Liver (tissue), 9 donors: ENCODE data around the gene LIMD2. TPM values are rescaled to one million over a fixed set of nuclear protein-coding genes. Genes with fewer than 3 reads are reported as not detected.

ENCODE experiments used
- DNase-seq: peaks from one replicate; pipeline ENCODE4 v3.0.0-alpha.2; 2017; ENCODE audit warnings: low spot score
- H3K27ac ChIP-seq, 2 donors: one replicate each; pipeline ENCODE4 v1.7.0; 2013; ENCODE audit warnings: inconsistent platforms in 2 of 2, low read length in 2 of 2, control low read depth in 1 of 2, low read depth in 1 of 2, mild to moderate bottlenecking in 1 of 2
- H3K27me3 ChIP-seq, 4 donors: one replicate each; pipeline versions ENCODE4 v1.6.1 to v1.7.0; 2013; ENCODE audit warnings: low read length in 3 of 4, inconsistent platforms in 1 of 4, mild to moderate bottlenecking in 1 of 4, moderate library complexity in 1 of 4; ENCODE audit not compliant: control insufficient read depth in 4 of 4, insufficient read depth in 4 of 4
- H3K36me3 ChIP-seq, 4 donors: one replicate each; pipeline versions ENCODE4 v1.6.1 to v1.7.0; 2013; ENCODE audit warnings: low read length in 3 of 4, mild to moderate bottlenecking in 3 of 4, low read depth in 1 of 4, moderate library complexity in 1 of 4; ENCODE audit not compliant: control insufficient read depth in 4 of 4, insufficient read depth in 3 of 4
- H3K4me1 ChIP-seq, 4 donors: one replicate each; pipeline versions ENCODE4 v1.6.1 to v1.7.0; 2013; ENCODE audit warnings: low read length in 3 of 4, mild to moderate bottlenecking in 3 of 4, moderate library complexity in 1 of 4; ENCODE audit not compliant: control insufficient read depth in 4 of 4, insufficient read depth in 4 of 4
- H3K4me3 ChIP-seq, 3 donors: one replicate each; pipeline versions ENCODE4 v1.6.1 to v1.7.0; 2013; ENCODE audit warnings: low read length in 3 of 3, control low read depth in 1 of 3, low read depth in 1 of 3, mild to moderate bottlenecking in 1 of 3
- H3K9ac ChIP-seq, 2 donors: one replicate each; pipeline ENCODE4 v1.7.0; 2013; ENCODE audit warnings: low read length in 2 of 2, mild to moderate bottlenecking in 2 of 2, moderate library complexity in 2 of 2, control low read depth in 1 of 2, low read depth in 1 of 2
- H3K9me3 ChIP-seq, 4 donors: one replicate each; pipeline versions ENCODE4 v1.6.1 to v1.7.0; 2013; ENCODE audit warnings: low read length in 3 of 4; ENCODE audit not compliant: control insufficient read depth in 4 of 4
- ATF3 ChIP-seq: IDR thresholded peaks from 2 replicates; pipeline ENCODE4 v1.6.1; 2016; ENCODE audit warnings: antibody characterized with exemption
- CTCF ChIP-seq: fragments of 150-350 bp; IDR thresholded peaks from 2 replicates; pipeline ENCODE4 v1.5.1; 2017; ENCODE audit warnings: improper control_type of control experiment, low read depth, low read length; ENCODE audit not compliant: missing input control
- FOXA1 ChIP-seq: IDR thresholded peaks from 2 replicates; pipeline ENCODE4 v1.6.1; 2016; ENCODE audit warnings: antibody characterized with exemption
- FOXA2 ChIP-seq: IDR thresholded peaks from 2 replicates; pipeline ENCODE4 v1.6.1; 2016; ENCODE audit warnings: antibody characterized with exemption
- HNF4A ChIP-seq, 2 donors: conservative IDR thresholded peaks; 2 replicates each; pipeline ENCODE4 v1.6.1; 2016; ENCODE audit warnings: antibody characterized with exemption in 2 of 2, mild to moderate bottlenecking in 2 of 2
- NR2F2 ChIP-seq: IDR thresholded peaks from 2 replicates; pipeline ENCODE4 v1.6.1; 2016; ENCODE audit warnings: antibody characterized with exemption
- RAD21 ChIP-seq, 2 donors: IDR thresholded peaks; 2 replicates each; pipeline ENCODE4 v1.6.1; 2016; ENCODE audit warnings: antibody characterized with exemption in 2 of 2, mild to moderate bottlenecking in 2 of 2
- REST ChIP-seq: IDR thresholded peaks from 2 replicates; pipeline ENCODE4 v1.6.1; 2016; ENCODE audit warnings: antibody characterized with exemption, mild to moderate bottlenecking
- SP1 ChIP-seq: IDR thresholded peaks from 2 replicates; pipeline ENCODE4 v1.6.1; 2018; ENCODE audit warnings: antibody characterized with exemption, mild to moderate bottlenecking
- TAF1 ChIP-seq: conservative IDR thresholded peaks from 2 replicates; pipeline ENCODE4 v1.6.1; 2016; ENCODE audit warnings: antibody characterized with exemption, mild to moderate bottlenecking
- YY1 ChIP-seq: IDR thresholded peaks from 2 replicates; pipeline ENCODE4 v1.6.1; 2016; ENCODE audit warnings: antibody characterized with exemption, mild to moderate bottlenecking
- ZBTB33 ChIP-seq: IDR thresholded peaks from 2 replicates; pipeline ENCODE4 v1.6.1; 2016; ENCODE audit warnings: antibody characterized with exemption
- WGBS: extraction: QIAGEN DNeasy Blood & Tissue Kit; methylation state at CpG from one replicate; pipeline ENCODE4 v1.1.7; 2013; 5-methylcytosine and 5-hydroxymethylcytosine counted together
- polyA plus RNA-seq, 2 donors: library from polyadenylated mRNA; stranded (reverse) in 1 of 2; unstranded in 1 of 2; fragments of 200-250 nt in 1 of 2; fragments of >200 nt in 1 of 2; fragmentation: Nextera tagmentation in 1 of 2; extraction: Ambion mirVana in 1 of 2; gene quantifications; one replicate each; pipeline versions ENCODE4 v1.2.1 to v1.2.3, GENCODE V29; 2013 to 2015
- total RNA-seq, 2 donors: library from RNA; depleted of rRNA; stranded (reverse); fragments of >200 nt; gene quantifications; one replicate each; pipeline ENCODE4 v1.2.3, GENCODE V29; 2014
- donor health status: healthy.
- donor health status: healthy.
- donor health status: healthy.
- donor health status: healthy.
- donor health status: healthy.

The LIMD2 gene
- total and polyA plus RNA-seq, 4 donors = 5.9 to 24.2 (median 7.9) TPM

GRCh38 chr17:63659850-63660249 is 40.1 kb downstream of the LIMD2 start:
- TF ChIP-seq RAD21 (IDR thresholded peaks at IDR 0.05) (no peak), ZBTB33 (no peak), HNF4A (conservative IDR thresholded peaks at IDR 0.05) (no peak), YY1 (no peak), NR2F2 (no peak), CTCF (no peak), FOXA2 (no peak), TAF1 (no peak), FOXA1 (no peak), REST (no peak)
- H3K4me3 ChIP-seq = no peak overlapping the region
- no peaks in the 10 kb centered on the region for H3K9me3 ChIP-seq
- H3K36me3 ChIP-seq = peaks cover 10 to 26% (median 22%) of the 10 kb centered on the region in 4 donors
- no peak overlapping the region for H3K27ac ChIP-seq
- no peak overlapping the region for H3K9ac ChIP-seq
- H3K27me3 ChIP-seq = no peaks in the 10 kb centered on the region
- no peak for DNase-seq
- WGBS = 96% methylated on average over 3 of the region's 3 CpGs
- no peaks in the 10 kb centered on the region for H3K4me1 ChIP-seq

GRCh38 chr17:63658366-63658765 is 41.6 kb downstream of the LIMD2 start:
- Histone ChIP-seq H3K27me3 (no peaks in the 10 kb centered on the region), H3K4me1 (no peaks in the 10 kb centered on the region), H3K9ac (no peak overlapping the region), H3K9me3 (no peaks in the 10 kb centered on the region), H3K36me3 (peaks cover 9 to 28% (median 24%) of the 10 kb centered on the region in 4 donors), H3K27ac (no peak overlapping the region), H3K4me3 (no peak overlapping the region)
- TF ChIP-seq ATF3 = no peak
- TF ChIP-seq SP1 = no peak
- no peak for TF ChIP-seq REST
- no peak for TF ChIP-seq TAF1
- 94% methylated on average over 1 of the region's 1 CpG for WGBS
- no peak for DNase-seq
